Keratinocyte (primary cell): ENCODE data around the gene ERMAP. TPM values are rescaled to one million over a fixed set of nuclear protein-coding genes. Genes with fewer than 3 reads are reported as not detected.

Source experiments
- DNase-seq: peaks from one replicate; pipeline ENCODE4 v3.0.0-alpha.2; 2011; ENCODE audit warnings: low read depth, missing footprints, low spot score
- FAIRE-seq: peaks from 2 replicates; lab custom pipeline; 2011; peaks lifted over from hg19 to GRCh38; lab: Jason Lieb, UNC
- H2AFZ ChIP-seq: 2 replicates; pipeline ENCODE4 v1.6.0; 2012; ENCODE audit warnings: low read length, control low read depth, inconsistent platforms; ENCODE audit not compliant: control insufficient read depth
- H3K27ac ChIP-seq: 2 replicates; pipeline ENCODE4 v1.5.1; 2011; ENCODE audit warnings: low read length; ENCODE audit not compliant: control insufficient read depth, insufficient read depth
- H3K27me3 ChIP-seq: 3 replicates; pipeline ENCODE4 v1.6.0; 2011; ENCODE audit warnings: low read length; ENCODE audit not compliant: control insufficient read depth, insufficient read depth; ENCODE audit errors: extremely low read depth
- H3K36me3 ChIP-seq, 2 experiments: 2 replicates in 1 of 2; 3 replicates in 1 of 2; pipeline ENCODE4 v1.5.1; 2011; ENCODE audit warnings: low read length in 2 of 2, mild to moderate bottlenecking in 1 of 2; ENCODE audit not compliant: control insufficient read depth in 2 of 2, insufficient read depth in 2 of 2; ENCODE audit errors: extremely low read depth in 1 of 2
- H3K4me1 ChIP-seq: 3 replicates; pipeline ENCODE4 v1.5.1; 2011; ENCODE audit warnings: low read length; ENCODE audit not compliant: control insufficient read depth, insufficient read depth; ENCODE audit errors: extremely low read depth
- H3K4me2 ChIP-seq: 3 replicates; pipeline ENCODE4 v1.6.0; 2011; ENCODE audit warnings: low read depth, low read length; ENCODE audit not compliant: control insufficient read depth, insufficient read depth; ENCODE audit errors: extremely low read depth
- H3K4me3 ChIP-seq, 3 experiments: fragments of 200-600 bp in 1 of 3; sonication (generic) in 1 of 3; 2 replicates in 2 of 3; 3 replicates in 1 of 3; pipeline ENCODE4 v1.5.1; 2011 to 2016; ENCODE audit warnings: low read length in 3 of 3, mild to moderate bottlenecking in 3 of 3, control low read depth in 2 of 3, inconsistent platforms in 1 of 3, low read depth in 1 of 3, mixed read lengths in 1 of 3, mixed run types in 1 of 3, moderate library complexity in 1 of 3; ENCODE audit not compliant: control insufficient read depth in 2 of 3, insufficient read depth in 2 of 3; ENCODE audit errors: extremely low read depth in 1 of 3
- H3K79me2 ChIP-seq: 2 replicates; pipeline ENCODE4 v1.6.0; 2012; ENCODE audit warnings: low read length; ENCODE audit not compliant: control insufficient read depth, insufficient read depth
- H3K9ac ChIP-seq: 3 replicates; pipeline ENCODE4 v1.6.0; 2011; ENCODE audit warnings: low read length; ENCODE audit not compliant: control insufficient read depth, insufficient read depth; ENCODE audit errors: extremely low read depth
- H3K9me1 ChIP-seq: 3 replicates; pipeline ENCODE4 v1.6.0; 2011; ENCODE audit warnings: low read length; ENCODE audit not compliant: control insufficient read depth, insufficient read depth; ENCODE audit errors: extremely low read depth
- H3K9me3 ChIP-seq: 2 replicates; pipeline ENCODE4 v1.5.1; 2012; ENCODE audit warnings: low read depth, low read length; ENCODE audit not compliant: control insufficient read depth
- H4K20me1 ChIP-seq: 3 replicates; pipeline ENCODE4 v1.6.0; 2011; ENCODE audit warnings: low read length; ENCODE audit not compliant: control insufficient read depth, insufficient read depth; ENCODE audit errors: extremely low read depth
- EZH2 ChIP-seq: IDR thresholded peaks from one replicate; pipeline ENCODE4 v1.6.1; 2012; ENCODE audit warnings: inconsistent platforms, mild to moderate bottlenecking, low read length, moderate library complexity
- dilution Hi-C: fragments of 300-500 bp; cut with MboI; formaldehyde crosslinking; loops from one replicate; pipeline ENCODE4 v1.7.0; 2020; ENCODE audit warnings: low sequenced_read_pairs; ENCODE audit not compliant: extremely low pct_ligation_motif_present
- polyA minus RNA-seq, 3 experiments: library from RNA; depleted of rRNA, polyadenylated mRNA; stranded (reverse); fragments of >200 nt; gene quantifications; 1 replicate in 1 of 3; 2 replicates in 1 of 3; 3 replicates in 1 of 3; pipeline ENCODE4 v1.2.3, GENCODE V29; 2011
- polyA plus RNA-seq, 5 experiments: library from polyadenylated mRNA; depleted of rRNA in 3 of 5; stranded (reverse) in 3 of 5; stranded (forward) in 1 of 5; unstranded in 1 of 5; fragments of >200 nt; gene quantifications; 1 replicate in 1 of 5; 2 replicates in 3 of 5; 3 replicates in 1 of 5; pipeline versions ENCODE4 v1.2.1 to v1.2.3, GENCODE V29; 2011 to 2012; ENCODE audit warnings: missing spikeins in 2 of 5, low read depth in 1 of 5, low replicate concordance in 1 of 5
- TF ChIP-seq, protein P1 (sequence below), 3 experiments: IDR thresholded peaks in 1 of 3; conservative IDR thresholded peaks in 1 of 3; optimal IDR thresholded peaks in 1 of 3; 2 replicates in 2 of 3; 3 replicates in 1 of 3; pipeline versions ENCODE3 to v1.5.1; 2011; ENCODE audit warnings: low read length in 3 of 3, mild to moderate bottlenecking in 3 of 3, moderate library complexity in 2 of 3, control low read depth in 1 of 3, inconsistent platforms in 1 of 3; ENCODE audit not compliant: insufficient read depth in 2 of 3; ENCODE audit errors: extremely low read depth in 1 of 3

Gene ERMAP, protein sequence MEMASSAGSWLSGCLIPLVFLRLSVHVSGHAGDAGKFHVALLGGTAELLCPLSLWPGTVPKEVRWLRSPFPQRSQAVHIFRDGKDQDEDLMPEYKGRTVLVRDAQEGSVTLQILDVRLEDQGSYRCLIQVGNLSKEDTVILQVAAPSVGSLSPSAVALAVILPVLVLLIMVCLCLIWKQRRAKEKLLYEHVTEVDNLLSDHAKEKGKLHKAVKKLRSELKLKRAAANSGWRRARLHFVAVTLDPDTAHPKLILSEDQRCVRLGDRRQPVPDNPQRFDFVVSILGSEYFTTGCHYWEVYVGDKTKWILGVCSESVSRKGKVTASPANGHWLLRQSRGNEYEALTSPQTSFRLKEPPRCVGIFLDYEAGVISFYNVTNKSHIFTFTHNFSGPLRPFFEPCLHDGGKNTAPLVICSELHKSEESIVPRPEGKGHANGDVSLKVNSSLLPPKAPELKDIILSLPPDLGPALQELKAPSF
- polyA plus RNA-seq (5.6 to 6.5 TPM (median 6.3 TPM) in 3 replicates), polyA minus RNA-seq (5.7 to 7.4 TPM (median 5.7 TPM) in 3 replicates)
- 1.9 TPM for polyA plus RNA-seq (2011; ENCODE audit: low read depth)
- polyA plus RNA-seq (2011; cell fraction: cytosol; rRNA removed) = 4.8 and 6.2 TPM in 2 replicates
- polyA plus RNA-seq (2011; cell fraction: nucleus; rRNA removed) = 13.6 and 14.7 TPM in 2 replicates
- 3.6 and 4.0 TPM in 2 replicates for polyA plus RNA-seq (2012; ENCODE audit: low replicate concordance)
- polyA minus RNA-seq (2011; cell fraction: cytosol; rRNA and poly(A)+ RNA removed) = 4.8 TPM
- polyA minus RNA-seq (2011; cell fraction: nucleus; rRNA and poly(A)+ RNA removed) = 5.6 and 10.5 TPM in 2 replicates

DNA sequence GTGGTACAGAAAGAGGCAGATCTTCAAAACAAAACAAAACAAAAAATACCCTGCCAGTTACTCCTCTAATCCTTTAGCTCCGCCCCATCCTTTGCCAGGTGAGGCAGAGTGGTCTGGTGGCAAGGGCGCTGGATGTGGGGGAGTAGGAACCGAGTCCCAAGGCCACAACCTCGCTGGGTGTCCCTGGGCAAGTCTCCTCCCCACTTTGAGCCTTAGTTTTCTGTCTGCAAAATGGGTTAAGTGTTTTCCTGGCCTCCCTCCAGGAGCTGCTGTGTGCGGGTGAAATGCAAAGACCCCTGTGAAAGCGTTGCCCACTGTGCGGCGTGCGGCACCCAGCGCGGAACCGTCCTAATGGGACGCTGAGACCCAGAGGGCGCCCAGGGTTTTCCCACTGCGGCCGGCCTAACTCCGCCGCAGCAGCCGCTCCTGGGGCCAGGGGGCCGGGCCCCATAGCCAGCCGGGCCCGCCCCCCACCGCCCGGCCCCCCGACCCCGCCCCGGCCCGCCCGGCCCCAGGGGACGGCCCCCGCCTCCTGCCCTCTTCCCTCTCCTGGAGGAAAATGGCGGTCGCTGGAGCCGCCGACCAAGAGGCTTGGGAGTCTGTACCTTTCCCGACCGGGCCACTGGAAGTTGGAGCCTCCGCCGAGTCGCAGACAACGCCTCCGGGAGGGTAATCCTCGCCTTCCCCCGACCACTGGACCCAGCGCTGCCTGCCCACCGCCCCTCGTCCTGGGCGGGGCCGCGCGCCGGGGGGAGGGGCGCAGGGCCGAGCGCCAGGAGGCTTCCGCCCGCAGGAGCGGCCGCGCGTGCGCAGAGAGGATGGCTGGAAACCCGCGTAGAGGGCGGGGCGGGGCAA, at the start of gene ERMAP, which contains the start of gene SVBP:
Gene ERMAP, plus strand, starts transcription at position 538 of the 855 bp plus-strand sequence. CDS start 13,327 bp downstream, outside the sequence.
Gene SVBP, minus strand, starts transcription at position 813 of the 855 bp plus-strand sequence. CDS start 853 bp downstream, outside the sequence.
- peak; percentile 36 for DNase-seq
- Histone ChIP-seq H2AFZ (peak within 1 kb of the TSS; percentile 97), H3K4me3 (peak within 1 kb of the TSS; percentile 66 to 84 (median 75)), H4K20me1 (no peaks in the 10 kb centered on the region), H3K9ac (peak within 1 kb of the TSS; percentile 94), H3K4me1 (peaks cover 13% of the 10 kb centered on the region), H3K79me2 (no peaks in the 10 kb centered on the region), H3K27ac (peak within 1 kb of the TSS; percentile 89), H3K4me2 (peak within 1 kb of the TSS; percentile 95), H3K9me3 (no peaks in the 10 kb centered on the region), H3K27me3 (no peaks in the 10 kb centered on the region), H3K36me3 (peaks cover 0 to 1% of the 10 kb centered on the region in 2 experiments), H3K9me1 (no peaks in the 10 kb centered on the region)
- no peak for TF ChIP-seq EZH2
- TF ChIP-seq, protein P1, sequence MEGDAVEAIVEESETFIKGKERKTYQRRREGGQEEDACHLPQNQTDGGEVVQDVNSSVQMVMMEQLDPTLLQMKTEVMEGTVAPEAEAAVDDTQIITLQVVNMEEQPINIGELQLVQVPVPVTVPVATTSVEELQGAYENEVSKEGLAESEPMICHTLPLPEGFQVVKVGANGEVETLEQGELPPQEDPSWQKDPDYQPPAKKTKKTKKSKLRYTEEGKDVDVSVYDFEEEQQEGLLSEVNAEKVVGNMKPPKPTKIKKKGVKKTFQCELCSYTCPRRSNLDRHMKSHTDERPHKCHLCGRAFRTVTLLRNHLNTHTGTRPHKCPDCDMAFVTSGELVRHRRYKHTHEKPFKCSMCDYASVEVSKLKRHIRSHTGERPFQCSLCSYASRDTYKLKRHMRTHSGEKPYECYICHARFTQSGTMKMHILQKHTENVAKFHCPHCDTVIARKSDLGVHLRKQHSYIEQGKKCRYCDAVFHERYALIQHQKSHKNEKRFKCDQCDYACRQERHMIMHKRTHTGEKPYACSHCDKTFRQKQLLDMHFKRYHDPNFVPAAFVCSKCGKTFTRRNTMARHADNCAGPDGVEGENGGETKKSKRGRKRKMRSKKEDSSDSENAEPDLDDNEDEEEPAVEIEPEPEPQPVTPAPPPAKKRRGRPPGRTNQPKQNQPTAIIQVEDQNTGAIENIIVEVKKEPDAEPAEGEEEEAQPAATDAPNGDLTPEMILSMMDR (optimal IDR thresholded peaks at IDR 0.05 in 1 of 3, IDR thresholded peaks at IDR 0.05 in 1 of 3, conservative IDR thresholded peaks at IDR 0.05 in 1 of 3; ENCODE audit: extremely low read depth in 1 of 3, insufficient read depth in 2 of 3, low read length in 3 of 3) = no peak
- dilution Hi-C loops = no loop called here
- no peak for FAIRE-seq

DNA sequence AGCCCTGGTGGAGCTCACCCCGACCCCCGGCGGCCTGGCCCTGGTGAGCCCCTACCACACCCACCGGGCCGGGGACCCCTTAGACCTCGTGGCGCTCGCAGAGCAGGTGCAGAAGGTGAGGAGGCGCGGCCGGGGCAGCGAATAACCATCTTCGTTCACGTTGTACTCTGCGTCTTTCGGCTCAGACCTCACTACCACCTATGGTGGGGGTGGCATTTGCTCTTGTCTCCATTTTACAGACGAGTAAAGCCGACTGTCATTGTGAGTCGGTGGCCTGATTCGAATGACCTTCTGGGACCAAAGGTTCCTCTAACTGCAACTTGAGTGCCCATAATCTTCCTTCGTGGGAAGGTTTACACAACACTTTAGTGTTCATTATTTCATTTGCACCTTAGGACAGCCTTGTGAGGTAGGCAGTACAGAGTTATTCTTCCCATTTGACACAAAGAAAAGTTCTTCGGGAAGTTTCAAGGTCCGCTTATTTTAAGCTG, 49.4 kb upstream of the ERMAP start:
- Histone ChIP-seq H3K4me2 (peak overlapping the region; percentile 77), H3K9ac (peak overlapping the region; percentile 83), H3K79me2 (peaks cover 49% of the 10 kb centered on the region), H3K27ac (peak overlapping the region; percentile 38), H3K36me3 (no peaks in the 10 kb centered on the region), H2AFZ (peak overlapping the region; percentile 32), H3K9me1 (no peaks in the 10 kb centered on the region), H3K4me3 (peak overlapping the region; percentile 65 to 85 (median 74)), H4K20me1 (no peaks in the 10 kb centered on the region), H3K27me3 (no peaks in the 10 kb centered on the region), H3K9me3 (no peaks in the 10 kb centered on the region), H3K4me1 (peaks cover 12% of the 10 kb centered on the region)
- FAIRE-seq (no peak), DNase-seq (no peak)
- TF ChIP-seq EZH2 = no peak
- dilution Hi-C loops = no loop called here
